Lower leg skin (tissue), 4 donors: ENCODE measurements around the gene IFT80. TPM values are rescaled to one million over a fixed set of nuclear protein-coding genes. Genes with fewer than 3 reads are reported as not detected.

Experiments used
- DNase-seq, 2 donors: peaks; one replicate each; pipeline ENCODE4 v3.0.0-alpha.2; 2019; ENCODE audit warnings: low spot score in 2 of 2
- H3K4me3 ChIP-seq: fragments of 200-600 bp; sonication (generic); 2 replicates; pipeline ENCODE4 v1.5.1; 2017; ENCODE audit warnings: mild to moderate bottlenecking, low read depth; ENCODE audit not compliant: poor library complexity, severe bottlenecking
- CTCF ChIP-seq, 3 donors: fragments of 450-650 bp; IDR thresholded peaks; one replicate each; pipeline ENCODE4 v1.5.1; 2016; ENCODE audit warnings: antibody characterized with exemption in 3 of 3, mild to moderate bottlenecking in 3 of 3, moderate library complexity in 2 of 3
- POLR2A ChIP-seq, 2 donors: fragments of 450-650 bp; IDR thresholded peaks; one replicate each; pipeline ENCODE4 v1.6.1; 2016 to 2017; ENCODE audit warnings: antibody characterized with exemption in 2 of 2, mild to moderate bottlenecking in 1 of 2, moderate library complexity in 1 of 2
- WGBS, 2 donors: methylation state at CpG; one replicate each; pipeline ENCODE4 v1.1.5; 2018; 5-methylcytosine and 5-hydroxymethylcytosine counted together
- intact Hi-C: fragments of 100-400 bp; cut with DNase I; formaldehyde crosslinking; loops from one replicate; pipeline ENCODE4 v1.15.0; 2023; ENCODE audit warnings: low total_unique reads
- total RNA-seq, 4 donors: library from RNA; depleted of rRNA; stranded (reverse); fragments of >200 nt; gene quantifications; one replicate each; pipeline ENCODE4 v1.1.0, GENCODE V29; 2016

IFT80 gene
- total RNA-seq, 4 donors from 2014 or later = 9.7 to 15.7 (median 15.3) TPM

GRCh38 chr3:160374925-160375324 is 24.1 kb downstream of the IFT80 start:
- 89 to 95% methylated on average over 1 of the region's 1 CpG for WGBS, 2 donors
- TF ChIP-seq CTCF (IDR thresholded peaks at IDR 0.05) (no peak), POLR2A (IDR thresholded peaks at IDR 0.05) (no peak)
- DNase-seq = no peak
- intact Hi-C loops = loop anchor here (5.0 kb wide), 1 partner anchor 1403 kb away; no protein-coding TSS in a partner anchor
- no peak overlapping the region for H3K4me3 ChIP-seq

- DNase-seq = no peak
- intact Hi-C loops = loop anchor here (5.0 kb wide), 1 partner anchor 1402 kb away; no protein-coding TSS in a partner anchor
- TF ChIP-seq POLR2A (IDR thresholded peaks at IDR 0.05) = no peak
- no peak for TF ChIP-seq CTCF (IDR thresholded peaks at IDR 0.05)
- 87 to 89% methylated on average over 2 of the region's 2 CpGs for WGBS, 2 donors
- no peak overlapping the region for H3K4me3 ChIP-seq
Observed at GRCh38 chr3:160374472-160374871, 24.6 kb downstream of the IFT80 start.

GRCh38 chr3:160373655-160374054 is 25.4 kb downstream of the IFT80 start:
- no peak overlapping the region for H3K4me3 ChIP-seq
- TF ChIP-seq POLR2A (IDR thresholded peaks at IDR 0.05) = no peak
- TF ChIP-seq CTCF (IDR thresholded peaks at IDR 0.05) = no peak
- no peak for DNase-seq
- 92 to 95% methylated on average over 2 of the region's 2 CpGs for WGBS, 2 donors
- intact Hi-C loops = loop anchor here (5.0 kb wide), 1 partner anchor 1401 kb away; no protein-coding TSS in a partner anchor

GRCh38 chr3:160372780-160373179 is 26.2 kb downstream of the IFT80 start:
- no peak for TF ChIP-seq CTCF (IDR thresholded peaks at IDR 0.05)
- intact Hi-C loops = loop anchor here (5.0 kb wide), 1 partner anchor 1400 kb away; no protein-coding TSS in a partner anchor

GRCh38 chr3:160370987-160371857 is 27.8 kb downstream of the IFT80 start:
- TF ChIP-seq CTCF (IDR thresholded peaks at IDR 0.05) (no peak), POLR2A (IDR thresholded peaks at IDR 0.05) (no peak)
- H3K4me3 ChIP-seq = no peak overlapping the region
- intact Hi-C loops = loop anchor here (5.0 kb wide), 1 partner anchor 1399 kb away; no protein-coding TSS in a partner anchor
- WGBS, 2 donors = 96 to 97% methylated on average over 6 of the region's 6 CpGs
- DNase-seq = no peak

More at GRCh38 chr3:160372780-160373179, 26.2 kb downstream of the IFT80 start:
- DNase-seq = no peak
- H3K4me3 ChIP-seq = no peak overlapping the region
